Measurements from ENCODE around the gene OGFR.
"Not testable (repeated sequence)": the region's sequence is repeated elsewhere in the genome, so short reads cannot be mapped to it uniquely, and the experiment has no call there.

Gene OGFR

DNA sequence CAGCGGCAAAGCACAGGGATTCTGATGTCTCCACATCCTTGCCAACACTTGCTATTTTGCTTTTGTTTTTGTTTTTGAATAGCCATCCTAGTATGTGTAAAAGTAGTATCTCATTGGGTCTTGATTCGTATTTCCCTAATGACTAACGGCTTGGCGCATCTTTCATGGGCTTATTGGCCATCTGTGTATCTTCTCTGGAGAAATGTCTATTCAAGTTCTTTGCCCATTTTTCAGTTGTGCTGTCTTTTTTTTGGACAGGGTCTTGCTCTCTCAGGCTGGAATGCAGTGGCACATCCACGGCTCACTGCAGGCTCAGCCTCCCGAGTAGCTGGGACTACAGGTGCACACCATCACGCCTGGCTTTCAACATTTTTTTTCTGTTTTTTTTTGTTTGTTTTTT, 39.5 kb downstream of the OGFR start:
- no peak for DNase-seq

GRCh38 chr20:62845416-62846160, 41.0 kb downstream of the OGFR start:
- DNase-seq, result no peak

- no peak for DNase-seq
These were observed 41.7 kb downstream of the OGFR start for GRCh38 chr20:62846166-62846890.

DNA sequence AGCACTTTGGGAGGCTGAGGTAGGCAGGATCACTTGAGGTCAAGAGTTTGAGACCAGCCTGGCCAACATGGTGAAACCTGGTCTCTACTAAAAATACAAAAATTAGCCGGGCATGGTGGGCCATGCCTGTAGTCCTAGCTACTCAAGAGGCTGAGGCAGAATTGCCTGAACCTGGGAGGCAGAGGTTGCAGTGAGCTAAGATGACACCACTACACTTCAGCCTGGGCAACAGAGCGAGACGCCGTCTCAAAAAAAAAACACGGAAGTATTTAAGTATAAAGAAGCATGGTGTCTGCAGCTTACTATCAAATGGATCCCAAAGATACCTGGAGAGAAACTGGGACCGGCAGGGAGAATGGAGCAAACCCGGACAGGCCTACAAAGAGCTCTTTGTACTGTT, 44.3 kb downstream of the OGFR start:
- not testable (repeated sequence) for DNase-seq

- no peak for DNase-seq
These were observed 44.8 kb downstream of the OGFR start for GRCh38 chr20:62849431-62849830.

DNA sequence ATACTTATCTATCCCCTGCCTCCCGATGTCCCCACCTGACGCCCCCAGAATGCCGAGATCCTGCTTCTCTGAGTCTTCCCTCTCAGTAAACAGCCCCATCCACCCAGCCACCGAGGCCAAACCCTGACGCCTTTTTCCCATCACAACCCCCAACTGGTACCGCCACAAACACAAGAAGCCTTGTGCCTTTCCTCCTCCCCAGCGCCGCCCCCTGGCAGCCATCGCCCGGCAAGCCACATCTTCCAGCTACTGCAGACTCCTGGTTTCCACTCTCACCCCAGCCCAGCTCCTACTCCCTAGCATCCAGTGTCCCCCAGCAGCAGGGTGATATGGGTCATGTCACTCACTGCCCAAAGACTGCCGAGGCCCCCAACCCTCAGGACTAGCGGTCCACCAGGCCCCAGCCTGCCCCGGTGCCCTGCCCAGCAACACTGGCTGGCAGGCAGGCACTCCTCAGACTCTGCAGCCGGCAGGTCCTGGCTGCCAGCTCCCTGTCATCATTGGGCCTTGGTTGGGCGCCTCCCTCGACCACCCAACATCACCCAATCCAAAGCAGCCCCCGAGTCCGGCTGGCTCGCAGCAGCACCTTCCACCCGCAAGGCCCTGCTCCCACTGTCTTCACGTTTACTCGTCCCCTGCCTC, 45.8 kb downstream of the OGFR start:
- DNase-seq, result no peak

DNA sequence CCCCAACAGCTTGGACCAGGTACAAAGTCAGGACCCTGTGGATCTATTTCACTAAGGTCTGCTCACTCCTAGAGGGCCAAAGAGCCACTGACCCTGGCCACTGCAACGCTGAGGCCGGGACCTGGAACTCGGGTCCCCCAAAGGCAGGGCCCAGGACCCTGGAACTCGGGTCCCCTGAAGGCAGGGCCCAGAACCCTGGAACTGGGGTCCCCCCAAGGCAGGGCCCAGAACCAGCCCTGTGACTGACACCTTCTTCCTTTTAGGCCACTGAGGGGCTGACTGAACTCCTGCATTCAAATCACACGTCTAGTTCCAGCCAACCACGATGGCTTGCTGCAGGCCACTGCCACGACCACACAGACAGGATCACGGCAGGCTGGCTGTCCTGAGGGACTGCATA, 47.6 kb downstream of the OGFR start:
- DNase-seq, result no peak

GRCh38 chr20:62852841-62853240, 48.2 kb downstream of the OGFR start:
- no peak for DNase-seq

DNA sequence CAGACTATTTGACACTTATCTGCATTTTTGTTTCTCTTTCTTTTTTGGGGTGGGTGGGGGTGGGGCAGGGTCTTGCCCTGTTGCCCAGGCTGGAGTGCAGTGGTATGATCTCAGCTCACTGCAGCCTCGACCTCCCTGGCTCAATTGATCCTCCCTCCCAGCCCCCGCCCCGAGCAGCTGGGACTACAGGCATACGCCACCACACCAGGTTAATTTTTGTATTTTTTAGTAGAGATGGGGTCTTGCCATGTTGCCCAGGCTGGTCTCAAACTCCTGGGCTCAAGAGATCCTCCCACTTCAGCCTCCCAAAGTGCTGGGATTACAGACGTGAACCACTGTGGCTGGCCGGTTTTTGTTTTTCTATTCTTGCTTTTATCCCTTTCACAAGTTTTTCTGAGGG, 48.7 kb downstream of the OGFR start:
- DNase-seq, result not testable (repeated sequence)

DNA sequence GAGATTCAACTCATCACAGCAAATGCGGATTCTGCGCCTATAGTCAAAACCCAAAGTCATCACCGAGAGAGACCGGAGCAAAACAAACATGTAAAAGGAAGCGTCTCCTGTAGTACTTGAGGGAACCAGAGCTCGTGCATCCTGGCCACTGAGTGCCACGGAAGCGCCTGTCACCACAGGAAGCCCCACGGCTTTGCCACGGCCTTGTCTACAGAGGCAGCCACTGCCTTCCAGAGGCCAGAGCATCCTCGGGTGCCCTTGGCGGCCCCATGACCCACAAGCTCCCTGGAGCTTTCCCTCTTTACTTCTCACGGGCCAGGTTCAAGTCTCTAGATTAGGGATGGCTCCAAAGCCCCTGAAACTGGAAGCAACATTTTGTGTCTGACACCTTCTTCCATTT, 49.5 kb downstream of the OGFR start:
- DNase-seq, result no peak

DNA sequence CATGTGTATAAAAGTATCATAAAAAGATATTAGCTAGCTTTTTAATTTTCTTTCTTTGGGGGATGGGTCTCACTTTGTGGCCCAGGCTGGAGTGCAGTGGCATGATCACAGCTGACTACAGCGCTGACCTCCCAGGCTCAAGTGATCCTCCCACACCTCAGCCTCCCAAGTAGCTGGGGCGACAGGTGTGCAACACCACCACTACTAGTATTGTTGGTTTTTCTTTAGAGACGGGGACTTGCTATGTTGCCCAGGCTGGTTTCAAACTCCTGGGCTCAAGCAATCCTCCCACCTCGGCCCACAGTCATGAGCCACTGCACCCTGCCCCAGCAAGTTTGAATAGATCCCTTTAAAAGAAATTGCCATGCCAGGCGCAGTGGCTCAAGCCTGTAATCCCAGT, 50.5 kb downstream of the OGFR start:
- DNase-seq, result no peak

GRCh38 chr20:62856931-62857619, 52.4 kb downstream of the OGFR start:
- no peak for DNase-seq

DNA sequence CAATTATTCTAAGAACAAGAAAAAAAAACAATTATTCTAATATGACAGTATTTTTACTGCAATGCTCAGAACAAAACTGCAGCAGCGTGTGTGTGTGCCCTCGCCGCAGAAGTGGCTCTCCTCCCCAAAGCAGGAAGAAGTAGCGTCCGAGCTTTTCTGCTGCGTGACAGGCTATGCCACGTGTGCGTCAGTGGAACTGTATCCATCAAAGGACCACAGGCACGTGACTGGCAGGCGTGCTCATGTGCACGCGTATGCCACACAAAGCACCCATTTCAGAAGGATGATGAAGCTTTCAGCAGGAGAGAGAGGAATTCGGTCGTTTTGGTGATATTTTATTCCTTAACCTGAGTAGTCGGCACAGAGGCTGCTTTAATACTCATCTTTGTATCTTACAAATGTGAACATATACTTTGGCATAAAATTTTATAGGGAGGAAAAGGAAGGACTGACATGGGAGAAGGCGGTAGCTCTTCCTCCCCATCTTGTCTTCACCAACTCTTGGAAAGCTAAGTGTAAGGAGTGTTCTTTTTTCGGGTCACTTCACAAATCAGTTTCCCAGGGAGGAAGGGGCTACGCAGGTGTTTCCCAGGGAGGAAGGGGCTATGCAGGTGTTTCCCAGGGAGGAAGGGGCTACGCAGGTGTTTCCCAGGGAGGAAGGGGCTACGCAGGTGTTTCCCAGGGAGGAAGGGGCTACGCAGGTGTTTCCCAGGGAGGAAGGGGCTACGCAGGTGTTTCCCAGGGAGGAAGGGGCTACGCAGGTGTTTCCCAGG, 53.6 kb downstream of the OGFR start:
- no peak for DNase-seq

DNA sequence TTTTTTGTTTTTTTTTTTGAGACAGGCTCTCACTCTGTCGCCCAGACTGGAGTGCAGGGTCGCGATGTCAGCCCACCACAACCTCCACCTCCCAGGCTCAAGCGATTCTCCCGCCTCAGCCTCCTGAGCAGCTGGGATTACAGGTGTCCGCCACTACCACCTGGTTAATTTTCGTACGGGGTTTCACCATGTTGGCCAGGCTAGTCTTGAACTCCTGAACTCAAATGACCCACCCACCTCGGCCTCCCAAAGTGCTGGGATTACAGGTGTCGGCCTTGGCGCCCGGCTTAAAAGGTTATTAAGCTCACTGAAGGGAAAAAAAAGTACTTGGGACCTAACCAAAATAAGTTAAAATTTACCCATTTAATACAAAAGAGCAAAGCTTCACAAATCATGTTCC, 55.1 kb downstream of the OGFR start:
- no peak for DNase-seq

- DNase-seq, result no peak
These were observed 55.8 kb downstream of the OGFR start for GRCh38 chr20:62860391-62860923.

GRCh38 chr20:62860924-62861691, 56.5 kb downstream of the OGFR start:
- peak; percentile 46 for DNase-seq

GRCh38 chr20:62861726-62862336, 57.2 kb downstream of the OGFR start, which contains the start of gene TCFL5:
Gene TCFL5 (minus strand): TSS chr20:62861822. CDS start chr20:62861670, 152 bp downstream.
- peak; percentile 97 for DNase-seq

Measured in stimulated activated CD8-positive, alpha-beta memory T cell treated with anti-CD3 and anti-CD28 coated beads, Interleukin-4, amount 100 ng/mL, for 48 hours (primary cell).